SK-N-SH (cell line): ENCODE results near the gene DIPK1C. TPM values are rescaled to one million over a fixed set of nuclear protein-coding genes. Genes with fewer than 3 reads are reported as not detected.

ENCODE experiments used
- CTCF ChIA-PET: fragments of 300-600, 350-600 bp; formaldehyde crosslinking; extraction: SDS; loops from one replicate; lab custom pipeline; 2021; lab: Yijun Ruan, JAX
- POLR2A ChIA-PET: fragments of 350-600 bp; sonication (Branson Sonifier 250); formaldehyde crosslinking; extraction: SDS; loops from one replicate; lab custom pipeline; 2020; ENCODE audit warnings: antibody characterized with exemption, inconsistent platforms; lab: Yijun Ruan, JAX
- DNase-seq: peaks from one replicate; pipeline ENCODE4 v3.0.0; 2012
- H2AFZ ChIP-seq: fragments of 200-600 bp; sonication (generic); 2 replicates; pipeline ENCODE4 v1.8.1; 2016; ENCODE audit warnings: antibody characterized with exemption, mild to moderate bottlenecking, low read depth
- H3F3A ChIP-seq: fragments of 200-600 bp; sonication (generic); replicated peaks from 2 replicates; pipeline ENCODE3; 2016; ENCODE audit warnings: antibody characterized with exemption, mild to moderate bottlenecking; ENCODE audit not compliant: insufficient read depth
- H3K27ac ChIP-seq, 2 experiments: fragments of 200-500 bp in 1 of 2; fragments of 200-600 bp in 1 of 2; sonication (Bioruptor generic) in 1 of 2; sonication (generic), shearing (Covaris generic) in 1 of 2; 2 replicates each; pipeline versions ENCODE4 v1.5.1 to v1.6.1; 2014 to 2016; ENCODE audit warnings: low read depth in 2 of 2, inconsistent platforms in 1 of 2, low read length in 1 of 2, mild to moderate bottlenecking in 1 of 2, mixed read lengths in 1 of 2
- H3K27me3 ChIP-seq: fragments of 200-600 bp; sonication (generic), shearing (Covaris generic); 2 replicates; pipeline ENCODE4 v1.6.1; 2016; ENCODE audit warnings: mixed run types; ENCODE audit not compliant: insufficient read depth
- H3K36me3 ChIP-seq, 2 experiments: fragments of 200-500 bp in 1 of 2; fragments of 200-600 bp in 1 of 2; sonication (Bioruptor generic) in 1 of 2; sonication (generic) in 1 of 2; replicated peaks in 1 of 2; 2 replicates each; pipeline versions ENCODE3 to v1.5.1; 2014 to 2016; ENCODE audit warnings: low read length in 1 of 2, mild to moderate bottlenecking in 1 of 2; ENCODE audit not compliant: insufficient read depth in 2 of 2, control insufficient read depth in 1 of 2
- H3K4me1 ChIP-seq, 2 experiments: fragments of 200-500 bp in 1 of 2; fragments of 200-600 bp in 1 of 2; sonication (Bioruptor generic) in 1 of 2; sonication (generic), shearing (Covaris generic) in 1 of 2; 2 replicates each; pipeline versions ENCODE4 v1.5.1 to v1.6.1; 2014 to 2016; ENCODE audit warnings: low read depth in 1 of 2, low read length in 1 of 2, mixed run types in 1 of 2; ENCODE audit not compliant: insufficient read depth in 2 of 2, control insufficient read depth in 1 of 2
- H3K4me2 ChIP-seq: fragments of 200-600 bp; sonication (generic), shearing (Covaris generic); 2 replicates; pipeline ENCODE4 v1.6.1; 2017; ENCODE audit warnings: mixed run types
- H3K4me3 ChIP-seq, 2 experiments: fragments of 200-500 bp in 1 of 2; fragments of 200-600 bp in 1 of 2; sonication (Bioruptor generic) in 1 of 2; sonication (generic), shearing (Covaris generic) in 1 of 2; 2 replicates each; pipeline versions ENCODE4 v1.5.1 to v1.8.1; 2014 to 2016; ENCODE audit warnings: low read depth in 2 of 2, inconsistent platforms in 1 of 2, low read length in 1 of 2, mild to moderate bottlenecking in 1 of 2, mixed read lengths in 1 of 2, moderate library complexity in 1 of 2
- H3K79me2 ChIP-seq: fragments of 200-600 bp; sonication (generic); 2 replicates; pipeline ENCODE4 v1.8.1; 2017; ENCODE audit warnings: mild to moderate bottlenecking; ENCODE audit not compliant: insufficient read depth
- H3K9ac ChIP-seq: fragments of 200-600 bp; sonication (generic); 2 replicates; pipeline ENCODE4 v1.6.1; 2017; ENCODE audit warnings: mixed run types
- H3K9me2 ChIP-seq: fragments of 200-600 bp; sonication (generic); 2 replicates; pipeline ENCODE4 v1.6.1; 2017; ENCODE audit warnings: mixed run types
- H3K9me3 ChIP-seq: fragments of 200-600 bp; sonication (generic); 2 replicates; pipeline ENCODE4 v1.6.1; 2017; ENCODE audit warnings: mixed run types, mild to moderate bottlenecking, moderate library complexity
- H4K20me1 ChIP-seq: fragments of 200-600 bp; sonication (generic); 2 replicates; pipeline ENCODE4 v1.6.1; 2017; ENCODE audit warnings: mild to moderate bottlenecking, mixed run types; ENCODE audit not compliant: insufficient read depth
- CHD2 ChIP-seq: fragments of 150-350 bp; IDR thresholded peaks from 2 replicates; pipeline ENCODE4 v1.6.1; 2018; ENCODE audit warnings: low read length; ENCODE audit not compliant: partially characterized antibody
- CTCF ChIP-seq: fragments of 200-600 bp; sonication (generic); IDR thresholded peaks from 2 replicates; pipeline ENCODE4 v1.6.1; 2017; ENCODE audit warnings: antibody characterized with exemption, mild to moderate bottlenecking, moderate library complexity
- ELF1 ChIP-seq: IDR thresholded peaks from 2 replicates; pipeline ENCODE4 v1.4.0; 2012
- GATA2 ChIP-seq: sonication (generic); formaldehyde crosslinking; IDR thresholded peaks from 2 replicates; pipeline ENCODE4 v1.5.0; 2020; ENCODE audit warnings: mild to moderate bottlenecking, missing genetic modification reagents
- JUND ChIP-seq: IDR thresholded peaks from 2 replicates; pipeline ENCODE4 v1.4.0; 2012
- MXI1 ChIP-seq: IDR thresholded peaks from 2 replicates; pipeline ENCODE4 v1.6.1; 2012; ENCODE audit warnings: mild to moderate bottlenecking, low read depth, low read length, improper control_type of control experiment
- NFIC ChIP-seq: IDR thresholded peaks from 2 replicates; pipeline ENCODE4 v1.4.0; 2012; ENCODE audit warnings: borderline replicate concordance
- NRF1 ChIP-seq: IDR thresholded peaks from 2 replicates; pipeline ENCODE4 v1.6.1; 2012; ENCODE audit warnings: low read depth, mild to moderate bottlenecking, low read length
- POLR2AphosphoS5 ChIP-seq: IDR thresholded peaks from 2 replicates; pipeline ENCODE4 v1.6.1; 2012; ENCODE audit warnings: low read depth, low read length
- RAD21 ChIP-seq: IDR thresholded peaks from 2 replicates; pipeline ENCODE4 v1.6.1; 2012; ENCODE audit warnings: mild to moderate bottlenecking, low read length
- RCOR1 ChIP-seq: fragments of 150-350 bp; IDR thresholded peaks from 2 replicates; pipeline ENCODE4 v1.6.1; 2017; ENCODE audit warnings: antibody characterized with exemption, low read length
- RFX5 ChIP-seq: IDR thresholded peaks from 2 replicates; pipeline ENCODE4 v1.6.1; 2012; ENCODE audit warnings: mild to moderate bottlenecking, improper control_type of control experiment, low read length
- RXRA ChIP-seq: IDR thresholded peaks from 2 replicates; pipeline ENCODE4 v1.4.0; 2012; ENCODE audit warnings: low read depth, mild to moderate bottlenecking, borderline replicate concordance
- SIN3A ChIP-seq: IDR thresholded peaks from 2 replicates; pipeline ENCODE4 v1.6.1; 2012; ENCODE audit warnings: low read depth, mild to moderate bottlenecking, low read length, moderate library complexity, borderline replicate concordance
- SMC3 ChIP-seq: IDR thresholded peaks from 2 replicates; pipeline ENCODE4 v1.6.1; 2012; ENCODE audit warnings: low read depth, low read length, improper control_type of control experiment
- TAF1 ChIP-seq: IDR thresholded peaks from 2 replicates; pipeline ENCODE4 v1.6.1; 2012; ENCODE audit warnings: low read depth, mild to moderate bottlenecking, low read length, moderate library complexity, borderline replicate concordance
- TCF12 ChIP-seq: IDR thresholded peaks from 2 replicates; pipeline ENCODE4 v1.4.0; 2012
- TEAD4 ChIP-seq: IDR thresholded peaks from 2 replicates; pipeline ENCODE4 v1.4.0; 2012; ENCODE audit warnings: mild to moderate bottlenecking, borderline replicate concordance; ENCODE audit not compliant: insufficient read depth
- YY1 ChIP-seq: IDR thresholded peaks from 2 replicates; pipeline ENCODE4 v1.4.0; 2012; ENCODE audit warnings: low read depth, mild to moderate bottlenecking
- WGBS: methylation state at CpG from one replicate; pipeline ENCODE4 v1.1.6; 2017; ENCODE audit warnings: low lambda C conversion rate; 5-methylcytosine and 5-hydroxymethylcytosine counted together
- polyA plus RNA-seq, 3 experiments: library from polyadenylated mRNA; depleted of rRNA; stranded (reverse); fragments of >200 nt; gene quantifications; 2 replicates each; pipeline ENCODE4 v1.2.3, GENCODE V29; 2012
- TF ChIP-seq, protein P1 (sequence below): IDR thresholded peaks from 2 replicates; pipeline ENCODE4 v1.6.1; 2012; ENCODE audit warnings: mild to moderate bottlenecking, low read depth, low read length, moderate library complexity

DIPK1C gene
- polyA plus RNA-seq, 1 of the 3 experiments (the other 2 are of a cell fraction), result not detected

DNA sequence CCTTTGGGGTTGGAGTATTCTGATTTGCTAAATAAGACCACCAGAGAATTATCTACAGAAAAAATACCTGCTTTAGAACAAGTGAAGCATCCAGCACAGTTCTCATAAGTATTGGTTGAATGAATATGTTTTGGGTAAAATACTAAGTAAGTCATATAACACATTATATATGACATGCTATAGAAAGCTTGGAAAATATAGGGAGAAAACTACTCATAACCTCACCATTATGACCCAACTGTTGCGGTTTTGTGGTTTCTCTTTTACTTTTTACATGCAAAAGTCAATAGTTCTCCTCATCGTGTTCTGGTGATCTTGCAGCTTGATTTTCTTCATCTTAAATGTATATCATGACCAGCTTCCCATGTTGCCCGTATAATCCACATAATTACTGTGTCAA, 66.2 kb downstream of the DIPK1C start (continued):
- no peak for TF ChIP-seq CTCF
- TF ChIP-seq CHD2, result no peak
- no peak for TF ChIP-seq MXI1
- TF ChIP-seq ELF1, result no peak
- TF ChIP-seq NFIC, result no peak
- no peak for TF ChIP-seq SMC3
- TF ChIP-seq NRF1, result no peak
- no peak for TF ChIP-seq RFX5

- POLR2A ChIA-PET, result no interaction called here
Observed at GRCh38 chr18:74389991-74390390, 67.1 kb downstream of the DIPK1C start.

More at GRCh38 chr18:74389991-74390390, 67.1 kb downstream of the DIPK1C start:
- Histone ChIP-seq H3K9me2 (no peaks in the 10 kb centered on the region), H3K27me3 (peaks cover 15% of the 10 kb centered on the region; the same call in 1 of the 2 replicates), H3K9ac (no peak overlapping the region), H2AFZ (no peak overlapping the region), H3K27ac (no peak overlapping the region), H3K9me3 (no peaks in the 10 kb centered on the region), H3K4me2 (no peak overlapping the region), H3K79me2 (no peaks in the 10 kb centered on the region), H3K4me1 (no peaks in the 10 kb centered on the region), H4K20me1 (no peaks in the 10 kb centered on the region), H3F3A (no peaks in the 10 kb centered on the region), H3K4me3 (no peak overlapping the region), H3K36me3 (no peaks in the 10 kb centered on the region)
- no peak for TF ChIP-seq JUND
- TF ChIP-seq TEAD4, result no peak
- TF ChIP-seq TCF12, result no peak
- no peak for TF ChIP-seq TAF1
- no peak for TF ChIP-seq ELF1
- TF ChIP-seq RAD21, result no peak
- TF ChIP-seq RCOR1, result no peak
- TF ChIP-seq YY1, result no peak
- no peak for TF ChIP-seq RXRA
- no peak for TF ChIP-seq SIN3A
- TF ChIP-seq POLR2AphosphoS5, result no peak
- TF ChIP-seq GATA2 (CRISPR knock-in tag), result no peak
- TF ChIP-seq MXI1, result no peak
- TF ChIP-seq, protein P1, sequence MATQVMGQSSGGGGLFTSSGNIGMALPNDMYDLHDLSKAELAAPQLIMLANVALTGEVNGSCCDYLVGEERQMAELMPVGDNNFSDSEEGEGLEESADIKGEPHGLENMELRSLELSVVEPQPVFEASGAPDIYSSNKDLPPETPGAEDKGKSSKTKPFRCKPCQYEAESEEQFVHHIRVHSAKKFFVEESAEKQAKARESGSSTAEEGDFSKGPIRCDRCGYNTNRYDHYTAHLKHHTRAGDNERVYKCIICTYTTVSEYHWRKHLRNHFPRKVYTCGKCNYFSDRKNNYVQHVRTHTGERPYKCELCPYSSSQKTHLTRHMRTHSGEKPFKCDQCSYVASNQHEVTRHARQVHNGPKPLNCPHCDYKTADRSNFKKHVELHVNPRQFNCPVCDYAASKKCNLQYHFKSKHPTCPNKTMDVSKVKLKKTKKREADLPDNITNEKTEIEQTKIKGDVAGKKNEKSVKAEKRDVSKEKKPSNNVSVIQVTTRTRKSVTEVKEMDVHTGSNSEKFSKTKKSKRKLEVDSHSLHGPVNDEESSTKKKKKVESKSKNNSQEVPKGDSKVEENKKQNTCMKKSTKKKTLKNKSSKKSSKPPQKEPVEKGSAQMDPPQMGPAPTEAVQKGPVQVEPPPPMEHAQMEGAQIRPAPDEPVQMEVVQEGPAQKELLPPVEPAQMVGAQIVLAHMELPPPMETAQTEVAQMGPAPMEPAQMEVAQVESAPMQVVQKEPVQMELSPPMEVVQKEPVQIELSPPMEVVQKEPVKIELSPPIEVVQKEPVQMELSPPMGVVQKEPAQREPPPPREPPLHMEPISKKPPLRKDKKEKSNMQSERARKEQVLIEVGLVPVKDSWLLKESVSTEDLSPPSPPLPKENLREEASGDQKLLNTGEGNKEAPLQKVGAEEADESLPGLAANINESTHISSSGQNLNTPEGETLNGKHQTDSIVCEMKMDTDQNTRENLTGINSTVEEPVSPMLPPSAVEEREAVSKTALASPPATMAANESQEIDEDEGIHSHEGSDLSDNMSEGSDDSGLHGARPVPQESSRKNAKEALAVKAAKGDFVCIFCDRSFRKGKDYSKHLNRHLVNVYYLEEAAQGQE, result no peak
- TF ChIP-seq CHD2, result no peak
- no peak for DNase-seq
- 42% methylated on average over 19 of the region's 20 CpGs for WGBS
- CTCF ChIA-PET, result no interaction called here
